Measurements from ENCODE around the gene BCR. TPM values are rescaled to one million over a fixed set of nuclear protein-coding genes. Genes with fewer than 3 reads are reported as not detected.
"Not testable (repeated sequence)": the region's sequence is repeated elsewhere in the genome, so short reads cannot be mapped to it uniquely, and the experiment has no call there.

BCR gene
- total RNA-seq, 2 experiments from 2014 or later: 20.6 to 40.2 TPM

DNA sequence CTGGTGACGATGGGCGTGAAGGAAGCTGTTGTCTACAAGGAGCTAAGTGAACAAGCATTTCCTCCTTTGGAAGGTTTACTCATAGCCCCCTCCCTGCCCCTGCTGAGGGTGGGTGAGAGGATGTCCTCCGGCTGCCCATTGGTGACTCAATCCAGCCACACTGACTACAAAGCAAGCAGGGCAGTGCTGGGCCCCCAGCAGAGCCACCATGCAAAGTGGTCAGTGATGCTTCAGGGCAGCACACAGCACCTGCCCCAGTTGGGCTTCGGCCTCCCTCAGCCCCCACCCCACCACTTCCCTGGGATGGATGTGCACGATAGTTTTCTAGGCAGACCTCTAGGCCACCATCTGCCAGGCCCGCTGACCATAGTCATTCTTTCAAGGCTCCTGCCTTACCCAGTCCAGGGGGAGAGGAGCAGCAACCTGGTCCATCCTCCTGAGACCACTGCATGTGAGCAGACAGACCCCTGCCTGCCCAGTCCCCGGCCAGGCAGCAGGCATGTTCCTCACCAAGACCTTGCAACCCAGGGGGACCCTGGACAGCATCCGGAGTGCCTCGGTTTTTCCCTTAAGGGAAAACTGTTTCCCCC lies 125.1 kb downstream of the BCR start:
- ATAC-seq (no peak), DNase-seq (peak; percentile 25)
- no peaks in the 10 kb centered on the region for H3K4me1 Mint-ChIP-seq
- H3K4me3 Mint-ChIP-seq: no peak overlapping the region
- H3K27ac Mint-ChIP-seq: no peak overlapping the region
- CTCF ChIA-PET: interaction anchor here (1.8 kb wide), 1 partner anchor 127 kb away, joined by 5 read pairs; no protein-coding TSS in a partner anchor
- no peaks in the 10 kb centered on the region for H3K36me3 Mint-ChIP-seq
- H3K9me3 Mint-ChIP-seq (ENCODE audit: low read depth): no peaks in the 10 kb centered on the region
- H3K27me3 Mint-ChIP-seq: no peaks in the 10 kb centered on the region

DNA sequence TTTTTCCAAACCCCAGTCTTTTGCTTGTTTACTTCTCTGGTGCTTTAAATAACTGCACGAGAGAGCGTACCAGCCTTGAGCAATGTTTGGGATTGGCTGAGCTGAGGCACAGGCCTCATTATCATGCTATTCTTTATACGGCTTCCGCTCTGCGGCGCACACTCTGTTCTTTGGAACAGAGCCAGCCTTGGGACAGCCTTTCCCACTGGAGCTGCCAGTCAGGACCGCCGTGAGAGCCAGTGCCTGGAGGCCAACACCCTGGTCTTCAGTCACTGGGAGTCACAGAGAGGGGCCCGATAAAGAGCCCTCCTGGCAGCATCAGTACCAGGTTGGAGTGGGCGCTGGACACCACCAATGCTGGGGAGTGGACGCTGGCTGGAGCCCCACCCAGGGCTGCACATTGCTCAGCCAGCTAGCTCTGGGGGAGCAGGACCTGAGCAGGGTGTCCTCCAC lies 125.6 kb downstream of the BCR start:
- no peaks in the 10 kb centered on the region for H3K36me3 Mint-ChIP-seq
- DNase-seq (peak; percentile 28), ATAC-seq (no peak)
- H3K4me1 Mint-ChIP-seq: no peaks in the 10 kb centered on the region
- CTCF ChIA-PET: interaction anchor here (1.8 kb wide), 1 partner anchor 128 kb away, joined by 5 read pairs; no protein-coding TSS in a partner anchor
- H3K9me3 Mint-ChIP-seq (ENCODE audit: low read depth): no peaks in the 10 kb centered on the region
- no peak overlapping the region for H3K27ac Mint-ChIP-seq
- H3K4me3 Mint-ChIP-seq: no peak overlapping the region
- H3K27me3 Mint-ChIP-seq: no peaks in the 10 kb centered on the region

DNA sequence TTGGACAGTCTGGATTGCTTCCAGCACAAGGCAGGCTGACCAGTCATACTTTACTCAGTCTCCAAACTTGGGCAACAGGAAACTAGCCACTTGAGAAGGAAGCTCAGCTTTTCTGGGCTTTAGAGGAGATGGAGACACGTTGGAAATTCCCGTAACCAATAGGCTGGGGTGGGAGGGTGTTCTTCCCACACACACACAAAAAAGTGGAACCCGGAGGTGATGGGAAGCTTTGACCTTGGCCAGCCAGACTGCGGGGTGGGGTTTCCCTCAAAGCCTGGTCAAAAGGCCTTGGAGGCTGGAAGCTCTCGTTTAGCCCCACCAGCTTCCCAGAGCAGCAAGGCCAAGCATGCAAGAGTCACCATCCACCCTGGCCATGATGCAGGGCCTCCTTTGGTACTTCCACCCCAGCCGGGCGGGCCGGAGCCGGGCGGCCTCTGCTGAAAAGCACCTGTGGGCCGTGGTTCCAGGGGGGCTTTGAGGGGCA lies 126.2 kb downstream of the BCR start:
- Mint-ChIP-seq H3K27ac (no peak overlapping the region), H3K27me3 (no peaks in the 10 kb centered on the region), H3K9me3 (ENCODE audit: low read depth) (no peaks in the 10 kb centered on the region), H3K4me1 (no peaks in the 10 kb centered on the region), H3K4me3 (no peak overlapping the region), H3K36me3 (no peaks in the 10 kb centered on the region)
- peak; percentile 38 for DNase-seq
- CTCF ChIA-PET: interaction anchor here (1.8 kb wide), 1 partner anchor 128 kb away, joined by 5 read pairs; no protein-coding TSS in a partner anchor
- no peak for ATAC-seq

DNA sequence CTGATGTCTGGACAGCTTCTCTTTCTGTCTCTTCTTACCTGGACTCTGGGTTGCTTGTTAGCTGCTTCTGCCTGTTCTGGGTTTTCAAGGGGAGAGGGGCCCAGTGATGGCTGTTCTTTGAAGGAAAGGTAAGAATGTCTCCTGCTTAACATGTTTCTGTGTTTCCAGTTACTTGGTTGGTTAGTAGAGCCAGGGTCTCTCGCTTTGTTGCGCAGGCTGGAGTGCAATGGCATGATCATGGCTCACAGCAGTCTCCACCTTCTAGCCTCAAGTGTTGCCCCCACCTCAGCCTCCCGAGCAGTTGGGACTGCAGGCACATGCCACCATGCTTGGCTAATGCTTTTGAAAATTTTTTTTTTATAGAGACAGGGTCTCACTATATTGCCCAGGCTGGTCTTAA lies 126.6 kb downstream of the BCR start:
- H3K4me1 Mint-ChIP-seq: no peaks in the 10 kb centered on the region
- no peak overlapping the region for H3K27ac Mint-ChIP-seq
- no peaks in the 10 kb centered on the region for H3K9me3 Mint-ChIP-seq (ENCODE audit: low read depth)
- ATAC-seq (no peak), DNase-seq (no peak)
- H3K36me3 Mint-ChIP-seq: no peaks in the 10 kb centered on the region
- no peaks in the 10 kb centered on the region for H3K27me3 Mint-ChIP-seq
- no peak overlapping the region for H3K4me3 Mint-ChIP-seq
- CTCF ChIA-PET: interaction anchor here (1.8 kb wide), 1 partner anchor 129 kb away, joined by 5 read pairs; no protein-coding TSS in a partner anchor

DNA sequence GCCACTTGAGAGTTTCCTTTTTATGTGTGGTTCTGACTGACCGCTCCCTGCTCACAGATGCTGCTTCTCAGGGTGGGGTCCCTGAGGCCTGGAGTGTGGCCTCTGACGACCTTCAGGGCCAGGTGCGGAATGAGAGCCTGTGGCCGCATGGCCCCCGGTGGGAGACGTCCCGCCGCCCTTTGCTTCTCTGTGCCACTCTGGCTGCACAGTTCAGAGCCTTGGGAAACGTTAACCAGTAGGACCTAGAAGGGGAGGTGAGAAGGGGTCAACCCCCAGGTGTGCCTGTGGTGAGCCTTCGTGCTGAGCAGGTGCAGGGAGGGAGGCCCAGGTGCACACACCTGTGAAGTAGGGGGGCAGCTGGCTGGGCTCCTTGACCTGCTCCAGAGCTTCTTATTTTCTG lies 127.2 kb downstream of the BCR start:
- H3K9me3 Mint-ChIP-seq (ENCODE audit: low read depth); H3K4me3 Mint-ChIP-seq; H3K36me3 Mint-ChIP-seq; CTCF ChIA-PET; H3K27me3 Mint-ChIP-seq; ATAC-seq; H3K27ac Mint-ChIP-seq; H3K4me1 Mint-ChIP-seq: not testable (repeated sequence)
- peak; percentile 9 for DNase-seq

DNA sequence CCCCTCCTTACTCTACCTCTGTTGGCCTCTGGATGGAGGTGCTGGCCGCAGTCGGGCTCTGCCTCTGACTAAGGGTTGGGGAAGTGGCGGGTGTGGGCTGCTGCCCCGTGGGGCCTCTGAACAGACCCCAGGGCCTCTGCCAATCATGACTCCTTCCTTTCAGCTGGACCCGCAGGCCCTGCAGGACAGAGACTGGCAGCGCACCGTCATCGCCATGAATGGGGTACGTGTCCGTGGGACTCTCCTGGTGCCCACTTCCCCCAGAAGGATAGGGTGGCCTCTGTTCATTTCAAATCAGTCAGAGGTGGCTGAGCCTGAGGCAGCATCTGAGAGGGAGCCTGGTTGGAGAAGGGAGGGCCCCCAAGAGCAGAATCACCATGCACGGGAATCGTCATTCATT lies 129.0 kb downstream of the BCR start:
- H3K4me1 Mint-ChIP-seq; H3K4me3 Mint-ChIP-seq; H3K9me3 Mint-ChIP-seq (ENCODE audit: low read depth); ATAC-seq; CTCF ChIA-PET; H3K27me3 Mint-ChIP-seq; H3K36me3 Mint-ChIP-seq; DNase-seq; H3K27ac Mint-ChIP-seq: not testable (repeated sequence)

DNA sequence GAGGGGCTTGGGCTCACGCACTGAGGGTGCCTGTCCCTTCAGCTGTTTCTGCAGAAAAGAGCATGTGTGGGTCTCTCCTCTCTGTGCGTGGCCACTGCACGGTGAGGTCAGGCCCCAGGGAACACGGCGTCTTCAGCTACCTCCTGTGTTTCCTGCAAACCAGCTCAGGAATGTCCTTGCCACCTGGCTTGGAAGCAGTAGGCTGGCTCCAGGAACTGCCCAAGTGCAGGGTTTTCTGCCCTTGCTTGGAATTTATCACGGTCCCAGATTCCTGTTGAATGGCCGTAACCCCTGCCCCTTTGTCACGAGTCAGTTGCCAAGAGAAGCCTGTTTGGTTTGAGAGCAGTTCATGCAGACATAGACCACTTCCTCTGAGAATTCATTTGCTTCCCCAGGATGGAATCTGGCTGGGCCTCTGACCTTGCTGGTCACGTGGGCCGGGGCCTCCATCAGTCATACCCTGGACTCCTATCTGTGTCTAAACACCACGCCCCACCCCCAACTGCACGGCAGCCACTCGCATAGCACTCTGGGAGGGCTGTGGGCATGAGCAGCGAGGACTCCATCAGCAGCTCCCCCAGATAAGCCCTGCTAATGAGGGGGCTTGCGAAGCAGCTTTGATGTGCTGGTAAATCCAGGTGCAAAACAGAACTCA lies 130.3 kb downstream of the BCR start:
- H3K36me3 Mint-ChIP-seq; H3K4me3 Mint-ChIP-seq; H3K27me3 Mint-ChIP-seq; ATAC-seq; CTCF ChIA-PET; H3K9me3 Mint-ChIP-seq (ENCODE audit: low read depth); H3K4me1 Mint-ChIP-seq; DNase-seq; H3K27ac Mint-ChIP-seq: not testable (repeated sequence)

DNA sequence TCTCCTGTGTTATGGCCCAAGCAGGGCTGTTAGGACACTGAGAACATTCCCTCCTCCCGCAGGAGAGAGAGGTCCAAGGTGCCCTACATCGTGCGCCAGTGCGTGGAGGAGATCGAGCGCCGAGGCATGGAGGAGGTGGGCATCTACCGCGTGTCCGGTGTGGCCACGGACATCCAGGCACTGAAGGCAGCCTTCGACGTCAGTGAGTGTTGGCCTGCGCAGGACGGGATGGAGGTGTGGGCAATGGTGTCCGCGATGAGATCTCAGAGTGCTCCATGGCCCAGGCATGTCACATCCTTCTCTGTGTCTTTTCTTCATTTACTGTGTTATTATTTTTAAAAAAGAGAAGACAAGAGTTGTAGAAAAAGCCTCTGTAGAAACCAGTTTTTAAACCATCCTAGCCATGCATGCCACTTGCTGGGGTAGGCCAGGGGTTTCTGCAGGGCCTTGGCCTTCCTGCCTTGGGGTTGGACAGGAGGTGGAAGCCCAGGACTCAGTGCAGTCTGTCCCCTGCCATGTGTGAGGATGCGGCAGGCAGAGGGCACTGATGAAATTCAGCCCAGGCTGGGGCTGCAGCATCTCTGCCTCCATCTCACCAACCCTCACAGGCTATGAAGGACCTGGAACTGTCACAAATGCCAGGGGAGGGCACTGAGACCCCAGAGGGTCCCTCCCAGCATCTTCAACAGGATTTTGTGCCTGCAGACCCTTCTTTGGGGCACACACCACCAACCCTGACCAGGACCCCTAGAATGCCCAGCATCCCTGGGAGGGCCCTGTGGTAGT lies 131.5 kb downstream of the BCR start:
- H3K4me3 Mint-ChIP-seq; DNase-seq; CTCF ChIA-PET; H3K36me3 Mint-ChIP-seq; H3K27me3 Mint-ChIP-seq; ATAC-seq; H3K27ac Mint-ChIP-seq; H3K4me1 Mint-ChIP-seq; H3K9me3 Mint-ChIP-seq (ENCODE audit: low read depth): not testable (repeated sequence)

DNA sequence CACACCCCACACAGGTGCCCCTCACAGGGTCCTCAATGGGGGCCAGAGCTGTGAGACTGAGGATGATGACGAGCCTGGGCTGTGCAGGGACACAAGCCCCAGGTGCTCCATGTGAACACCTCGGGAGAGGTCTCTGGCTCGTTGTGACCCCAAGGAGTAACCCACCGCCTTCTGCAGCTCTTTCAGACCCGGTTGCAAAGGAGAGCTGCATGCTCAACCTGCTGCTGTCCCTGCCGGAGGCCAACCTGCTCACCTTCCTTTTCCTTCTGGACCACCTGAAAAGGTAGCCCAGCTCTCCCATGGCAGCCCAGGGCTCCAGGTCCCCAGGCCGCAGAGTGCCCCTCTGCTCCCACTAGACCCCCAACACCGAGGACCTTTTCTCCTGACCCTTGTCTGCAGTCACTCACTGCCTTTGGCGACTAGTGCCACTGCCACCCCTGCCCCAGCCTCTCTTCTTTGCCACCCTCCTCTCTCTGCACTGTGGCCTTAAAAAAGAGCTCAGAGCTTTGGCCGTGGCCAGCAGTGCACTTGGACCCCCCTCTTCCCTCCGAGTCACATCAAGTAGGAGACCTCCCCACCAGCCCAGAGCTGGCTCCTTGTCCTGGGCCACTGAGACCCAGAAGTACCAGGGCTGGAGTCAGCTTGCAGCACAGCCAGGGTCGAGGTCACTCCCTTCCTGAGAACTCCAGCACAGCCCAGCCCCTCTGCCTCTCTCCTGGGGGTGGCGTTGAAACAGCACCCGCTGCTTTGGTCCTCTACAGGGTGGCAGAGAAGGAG lies 133.7 kb downstream of the BCR start:
- H3K9me3 Mint-ChIP-seq (ENCODE audit: low read depth): no peaks in the 10 kb centered on the region
- H3K27ac Mint-ChIP-seq: no peak overlapping the region
- peaks cover 2% of the 10 kb centered on the region for H3K4me1 Mint-ChIP-seq
- DNase-seq (no peak), ATAC-seq (no peak)
- no peak overlapping the region for H3K4me3 Mint-ChIP-seq
- no peaks in the 10 kb centered on the region for H3K36me3 Mint-ChIP-seq
- CTCF ChIA-PET: no interaction called here
- H3K27me3 Mint-ChIP-seq: no peaks in the 10 kb centered on the region

DNA sequence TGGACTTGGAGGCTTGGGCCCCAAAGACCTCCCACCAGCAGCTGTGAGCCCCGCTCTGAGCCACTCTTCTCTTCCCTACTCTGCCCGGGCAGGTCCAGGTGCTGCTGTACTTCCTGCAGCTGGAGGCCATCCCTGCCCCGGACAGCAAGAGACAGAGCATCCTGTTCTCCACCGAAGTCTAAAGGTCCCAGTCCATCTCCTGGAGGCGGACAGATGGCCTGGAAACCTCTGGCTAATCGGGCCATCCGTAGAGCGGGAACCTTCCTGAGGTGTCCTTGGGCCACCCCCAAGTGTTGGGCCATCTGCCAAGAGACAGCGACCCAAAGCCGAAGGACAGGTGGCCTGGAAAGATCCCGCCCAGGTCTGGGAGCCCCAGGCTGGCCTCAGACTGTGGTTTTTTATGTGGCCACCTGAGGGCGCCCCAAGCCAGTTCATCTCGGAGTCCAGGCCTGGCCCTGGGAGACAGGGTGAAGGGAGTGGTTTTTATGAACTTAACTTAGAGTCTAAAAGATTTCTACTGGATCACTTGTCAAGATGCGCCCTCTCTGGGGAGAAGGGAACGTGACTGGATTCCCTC lies 135.1 kb downstream of the BCR start:
- DNase-seq (peak; percentile 67), ATAC-seq (no peak)
- Mint-ChIP-seq H3K4me3 (no peak overlapping the region), H3K27ac (no peak overlapping the region), H3K9me3 (ENCODE audit: low read depth) (no peaks in the 10 kb centered on the region), H3K4me1 (peaks cover 2% of the 10 kb centered on the region), H3K27me3 (no peaks in the 10 kb centered on the region), H3K36me3 (no peaks in the 10 kb centered on the region)
- CTCF ChIA-PET: interaction anchor here (0.9 kb wide), 1 partner anchor 71 kb away, joined by 3 read pairs; no protein-coding TSS in a partner anchor

DNA sequence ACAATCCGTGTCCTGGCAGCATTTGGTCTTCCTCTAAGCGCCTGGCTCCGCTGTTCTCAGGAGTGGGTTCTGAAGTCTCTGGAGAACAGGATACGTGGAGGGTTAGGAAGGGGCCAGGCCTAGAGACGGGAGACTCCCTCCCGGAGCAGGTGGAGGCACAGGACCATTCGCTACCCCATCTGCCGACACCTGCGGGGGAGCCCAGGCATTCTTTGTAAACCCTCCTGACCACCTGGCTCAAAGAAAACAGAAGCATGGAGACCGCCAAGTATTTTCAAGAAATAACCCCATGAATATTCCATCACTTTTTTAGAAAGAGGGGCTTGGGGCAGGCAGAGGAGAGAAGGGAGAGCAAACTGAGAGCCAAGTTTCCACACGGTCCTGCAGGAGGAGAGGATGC lies 136.3 kb downstream of the BCR start:
- H3K9me3 Mint-ChIP-seq (ENCODE audit: low read depth); H3K4me3 Mint-ChIP-seq; DNase-seq; CTCF ChIA-PET; H3K27ac Mint-ChIP-seq; H3K27me3 Mint-ChIP-seq; H3K4me1 Mint-ChIP-seq; H3K36me3 Mint-ChIP-seq; ATAC-seq: not testable (repeated sequence)

DNA sequence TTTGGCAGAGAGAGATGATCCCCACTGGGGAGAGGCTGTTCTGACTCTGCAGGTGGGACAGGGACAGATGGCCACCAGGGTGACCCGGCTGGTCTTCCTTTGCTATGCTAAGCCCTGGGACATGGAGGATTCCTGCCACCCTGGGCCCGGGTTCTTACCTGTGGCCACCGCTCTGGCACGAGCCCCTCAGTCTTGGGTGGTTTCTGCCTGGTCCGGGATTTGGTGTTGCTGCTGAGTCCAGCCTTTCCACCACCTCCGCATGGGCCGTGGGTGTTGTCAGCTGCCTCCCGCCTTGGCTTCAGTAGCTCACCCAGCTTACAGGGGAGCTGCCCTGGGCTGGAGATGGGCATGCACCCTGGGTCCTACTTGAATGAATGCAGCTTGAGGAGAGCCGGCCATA lies 138.0 kb downstream of the BCR start:
- CTCF ChIA-PET; H3K4me1 Mint-ChIP-seq; H3K9me3 Mint-ChIP-seq (ENCODE audit: low read depth); H3K36me3 Mint-ChIP-seq; H3K27me3 Mint-ChIP-seq; ATAC-seq; H3K27ac Mint-ChIP-seq; DNase-seq; H3K4me3 Mint-ChIP-seq: not testable (repeated sequence)
